WI38 (cell line): ENCODE measurements around the gene CUX1.

Experiments used
- H3K4me3 ChIP-seq: 2 replicates; pipeline ENCODE4 v1.5.1; 2011; ENCODE audit warnings: low read depth, mild to moderate bottlenecking, control low read depth, low read length
- TF ChIP-seq, protein P1 (sequence below): IDR thresholded peaks from 2 replicates; pipeline ENCODE4 v1.5.1; 2012; ENCODE audit warnings: low read depth, mild to moderate bottlenecking, control low read depth, low read length

The CUX1 gene

DNA sequence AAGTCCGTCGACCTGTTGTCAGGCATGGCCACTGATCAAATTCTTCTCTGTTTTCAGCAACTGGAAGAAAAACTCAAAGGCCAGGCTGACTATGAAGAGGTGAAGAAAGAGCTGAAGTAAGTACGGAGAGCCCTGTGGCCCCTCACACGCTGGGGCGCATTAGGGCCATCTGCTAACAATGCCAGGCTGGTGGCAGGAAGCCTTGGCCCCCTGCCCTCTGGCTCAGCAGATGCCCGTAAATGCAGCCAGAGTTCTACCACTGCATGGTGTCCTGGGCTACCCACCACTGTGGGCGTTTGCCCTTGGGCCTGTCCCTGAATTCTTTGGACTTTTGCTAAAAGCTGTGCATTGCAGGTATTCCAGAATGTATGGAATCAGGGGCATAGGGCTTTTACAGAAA is 372.3 kb downstream of the CUX1 start:
- TF ChIP-seq, protein P1, sequence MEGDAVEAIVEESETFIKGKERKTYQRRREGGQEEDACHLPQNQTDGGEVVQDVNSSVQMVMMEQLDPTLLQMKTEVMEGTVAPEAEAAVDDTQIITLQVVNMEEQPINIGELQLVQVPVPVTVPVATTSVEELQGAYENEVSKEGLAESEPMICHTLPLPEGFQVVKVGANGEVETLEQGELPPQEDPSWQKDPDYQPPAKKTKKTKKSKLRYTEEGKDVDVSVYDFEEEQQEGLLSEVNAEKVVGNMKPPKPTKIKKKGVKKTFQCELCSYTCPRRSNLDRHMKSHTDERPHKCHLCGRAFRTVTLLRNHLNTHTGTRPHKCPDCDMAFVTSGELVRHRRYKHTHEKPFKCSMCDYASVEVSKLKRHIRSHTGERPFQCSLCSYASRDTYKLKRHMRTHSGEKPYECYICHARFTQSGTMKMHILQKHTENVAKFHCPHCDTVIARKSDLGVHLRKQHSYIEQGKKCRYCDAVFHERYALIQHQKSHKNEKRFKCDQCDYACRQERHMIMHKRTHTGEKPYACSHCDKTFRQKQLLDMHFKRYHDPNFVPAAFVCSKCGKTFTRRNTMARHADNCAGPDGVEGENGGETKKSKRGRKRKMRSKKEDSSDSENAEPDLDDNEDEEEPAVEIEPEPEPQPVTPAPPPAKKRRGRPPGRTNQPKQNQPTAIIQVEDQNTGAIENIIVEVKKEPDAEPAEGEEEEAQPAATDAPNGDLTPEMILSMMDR = no peak
- H3K4me3 ChIP-seq = no peak overlapping the region

DNA sequence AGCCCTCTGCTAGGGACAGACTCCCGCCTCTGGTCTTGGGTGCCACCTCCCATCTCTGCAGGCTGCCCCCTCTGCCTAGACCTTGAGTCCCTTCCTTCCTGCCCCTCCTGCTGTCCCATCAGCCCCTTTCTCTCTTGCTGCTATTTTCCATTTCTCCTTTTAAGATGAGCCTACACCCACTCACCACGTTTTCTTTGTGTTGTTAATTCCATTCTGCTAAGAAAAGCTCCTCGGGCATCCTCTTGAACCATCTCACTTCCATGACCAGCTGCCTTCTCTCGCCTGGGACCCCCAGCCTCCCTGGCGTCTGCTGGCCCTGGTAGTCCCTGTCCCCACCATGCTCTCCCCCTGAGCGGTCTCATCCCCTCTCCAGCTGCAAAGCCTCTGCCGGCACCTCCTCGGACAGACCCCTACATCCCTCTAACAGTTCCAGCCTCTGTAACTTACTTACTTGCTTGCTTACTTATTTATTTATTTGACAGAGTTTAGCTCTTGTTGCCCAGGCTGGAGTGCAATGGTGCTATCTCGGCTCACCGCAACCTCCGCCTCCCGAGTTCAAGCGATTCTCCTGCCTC is 373.4 kb downstream of the CUX1 start:
- TF ChIP-seq, protein P1 = no peak
- no peak overlapping the region for H3K4me3 ChIP-seq

DNA sequence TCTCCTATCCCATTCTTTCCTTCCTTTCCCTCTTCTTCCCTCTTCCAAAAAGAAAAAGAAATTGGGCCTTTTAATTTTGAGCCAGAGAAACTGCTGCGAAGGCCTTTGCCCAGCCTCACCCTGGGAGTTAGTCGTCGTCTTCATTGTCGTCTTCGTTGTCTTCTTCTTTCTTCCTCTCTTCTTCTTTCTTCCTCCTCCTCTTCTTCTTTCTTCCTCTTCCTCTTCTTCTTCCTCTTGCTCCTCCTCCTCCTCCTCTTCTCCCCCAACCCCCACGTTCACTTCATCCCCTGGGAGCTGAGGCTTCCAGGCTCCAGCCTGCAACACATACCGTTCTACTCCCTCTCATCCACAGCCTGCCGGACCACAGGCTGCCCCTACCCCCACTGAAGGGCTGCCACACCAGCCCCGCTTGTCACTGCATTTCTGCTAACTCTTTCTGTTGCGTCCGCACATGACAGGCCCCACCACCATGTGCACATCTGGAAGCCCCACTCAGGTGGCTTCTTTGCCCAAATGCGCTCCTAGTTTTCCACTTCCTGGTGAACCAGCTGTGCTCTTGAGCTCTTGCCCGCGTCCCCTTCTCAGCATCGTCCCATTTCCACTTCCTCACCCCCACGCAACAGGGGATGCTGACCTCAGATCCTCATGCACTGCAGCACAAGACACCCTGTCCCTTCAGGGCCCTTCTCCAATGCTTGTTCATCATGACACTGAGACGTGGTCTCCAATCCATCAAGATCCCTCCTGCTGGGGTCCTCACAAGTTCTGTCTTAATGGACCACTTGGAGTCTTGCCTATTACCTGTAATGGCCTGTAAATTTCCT is 374.3 kb downstream of the CUX1 start:
- TF ChIP-seq, protein P1 = no peak
- H3K4me3 ChIP-seq = no peak overlapping the region

DNA sequence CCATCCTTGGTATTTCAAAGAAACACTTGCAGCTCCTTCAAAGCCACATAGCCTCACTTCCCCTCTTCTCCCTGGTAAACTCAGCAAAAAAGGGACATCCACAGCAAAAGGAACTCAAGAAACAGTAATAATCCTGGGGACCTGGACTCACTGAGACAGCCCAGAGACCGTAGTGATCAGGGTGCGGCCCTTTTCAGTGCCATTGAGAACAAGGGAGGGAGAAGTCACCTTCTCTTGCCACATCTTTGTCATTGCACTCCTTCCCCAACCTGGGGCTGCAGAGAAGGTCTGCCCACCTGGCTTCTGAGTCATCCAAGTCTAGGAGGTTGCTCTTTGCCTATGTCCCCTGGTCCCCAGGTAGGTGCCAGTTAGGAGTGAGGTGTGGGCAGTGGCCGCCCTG is 375.4 kb downstream of the CUX1 start:
- TF ChIP-seq, protein P1 = no peak
- H3K4me3 ChIP-seq = no peak overlapping the region

DNA sequence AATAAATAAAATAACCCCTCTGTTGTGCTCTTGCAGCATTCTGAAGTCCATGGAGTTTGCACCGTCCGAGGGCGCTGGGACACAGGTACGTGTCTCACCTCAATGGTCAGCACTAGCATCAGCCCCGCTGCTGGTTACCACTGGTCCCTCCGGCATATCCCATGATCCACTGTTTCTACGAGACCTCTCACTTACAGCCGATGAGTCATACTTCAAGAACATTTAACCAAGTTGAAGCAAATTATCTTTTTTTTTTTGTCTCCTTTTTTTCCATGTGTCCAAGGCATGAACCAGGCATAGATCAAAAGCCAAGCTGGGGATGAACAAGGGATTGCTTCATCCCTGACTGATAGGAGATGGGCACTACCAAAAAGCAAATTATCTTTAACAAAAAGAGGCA is 376.4 kb downstream of the CUX1 start:
- TF ChIP-seq, protein P1 = no peak

DNA sequence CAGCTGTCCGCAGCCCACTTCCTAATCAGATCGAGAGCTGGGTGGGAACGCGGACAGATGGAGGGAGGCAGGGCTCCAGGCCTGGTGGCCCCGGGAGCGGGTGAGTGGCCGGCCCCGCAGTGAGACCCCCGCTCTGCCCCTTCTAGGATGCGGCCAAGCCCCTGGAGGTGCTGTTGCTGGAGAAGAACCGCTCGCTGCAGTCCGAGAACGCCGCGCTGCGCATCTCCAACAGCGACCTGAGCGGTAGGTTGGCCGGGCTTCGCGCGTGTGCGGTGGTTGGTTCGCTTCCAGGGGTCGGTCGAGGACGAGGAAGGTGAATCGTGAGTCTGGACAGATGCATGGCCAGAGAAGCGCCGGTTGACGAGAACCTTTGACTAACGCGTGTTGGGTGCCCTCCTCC is 377.9 kb downstream of the CUX1 start:
- TF ChIP-seq, protein P1 = no peak
- no peak overlapping the region for H3K4me3 ChIP-seq

More for the DNA sequence above, 376.4 kb downstream of the CUX1 start:
- no peak overlapping the region for H3K4me3 ChIP-seq

DNA sequence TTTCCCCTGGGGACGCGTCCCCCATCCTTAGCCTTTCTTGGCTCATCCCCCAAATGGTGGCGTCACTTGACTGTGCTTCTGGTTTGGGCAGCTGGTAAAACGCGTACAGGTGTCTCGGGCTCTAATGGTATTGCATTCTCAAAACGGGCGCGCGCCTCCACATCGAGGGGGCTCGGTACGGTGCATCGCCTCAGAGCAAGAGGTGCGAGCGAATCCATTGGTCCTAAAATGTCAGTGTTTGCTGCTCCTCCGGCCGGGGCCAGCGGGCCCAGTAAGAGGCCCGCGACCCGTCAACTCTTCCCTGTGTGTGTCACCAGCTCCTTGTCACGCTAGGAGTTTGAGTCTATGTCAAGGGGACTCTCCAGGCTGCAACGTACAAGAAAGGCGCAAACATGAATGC is 378.6 kb downstream of the CUX1 start:
- TF ChIP-seq, protein P1 = no peak

More for the DNA sequence above, 378.6 kb downstream of the CUX1 start:
- H3K4me3 ChIP-seq = no peak overlapping the region
